A673 (cell line): ENCODE data around the gene FADS6. TPM values are rescaled to one million over a fixed set of nuclear protein-coding genes. Genes with fewer than 3 reads are reported as not detected.

Source experiments
- BruUV-seq: library from RNA; stranded (reverse); fragments of 400-500 nt; replicated peaks from 2 replicates; lab custom pipeline; 2021; lab: Mats Ljungman, UMichigan
- CTCF ChIA-PET: fragments of 300-600 bp; sonication (Branson Sonifier 250); formaldehyde crosslinking; loops from one replicate; lab custom pipeline; 2022; ENCODE audit warnings: antibody characterized with exemption; lab: Charles Lee
- POLR2A ChIA-PET: fragments of 300-600 bp; sonication (Branson Sonifier 250); formaldehyde crosslinking; loops from one replicate; lab custom pipeline; 2022; ENCODE audit warnings: antibody characterized with exemption; ENCODE audit not compliant: low non-redundant PET; lab: Charles Lee
- DNase-seq: peaks from one replicate; pipeline ENCODE4 v3.0.0-alpha.2; 2015; ENCODE audit warnings: low spot score
- H3K27ac ChIP-seq: fragments of 200-600 bp; sonication (generic); 2 replicates; pipeline ENCODE4 v1.5.1; 2016; ENCODE audit warnings: mixed run types, low read depth, mild to moderate bottlenecking, mixed read lengths, antibody characterized with exemption, low read length; ENCODE audit not compliant: poor library complexity, severe bottlenecking
- H3K27me3 ChIP-seq: fragments of 200-600 bp; sonication (generic); replicated peaks from 2 replicates; pipeline ENCODE4 v1.6.1; 2017; ENCODE audit warnings: mixed run types, low read depth, mild to moderate bottlenecking, mixed read lengths, antibody characterized with exemption, low read length; ENCODE audit not compliant: insufficient read depth, poor library complexity
- H3K36me3 ChIP-seq: fragments of 200-600 bp; sonication (generic); 2 replicates; pipeline ENCODE4 v1.6.1; 2016; ENCODE audit warnings: mixed run types, mild to moderate bottlenecking, mixed read lengths, antibody characterized with exemption, low read length; ENCODE audit not compliant: insufficient read depth, poor library complexity, severe bottlenecking
- H3K4me1 ChIP-seq: fragments of 200-600 bp; sonication (generic); 2 replicates; pipeline ENCODE4 v1.6.1; 2017; ENCODE audit warnings: mixed run types, mild to moderate bottlenecking, mixed read lengths, antibody characterized with exemption, low read length; ENCODE audit not compliant: insufficient read depth, poor library complexity, severe bottlenecking
- H3K4me3 ChIP-seq: fragments of 200-600 bp; sonication (generic); 2 replicates; pipeline ENCODE4 v1.5.1; 2016; ENCODE audit warnings: low read depth, mixed run types, mild to moderate bottlenecking, mixed read lengths, low read length; ENCODE audit not compliant: poor library complexity, severe bottlenecking
- H3K9me3 ChIP-seq: fragments of 200-600 bp; sonication (generic); 2 replicates; pipeline ENCODE4 v1.6.1; 2016; ENCODE audit warnings: mixed run types, low read depth, mild to moderate bottlenecking, mixed read lengths, antibody characterized with exemption, low read length; ENCODE audit not compliant: poor library complexity, severe bottlenecking
- CTCF ChIP-seq: fragments of 300-800, 200-600 bp; sonication (generic); conservative IDR thresholded peaks from 2 replicates; pipeline ENCODE4 v1.5.1; 2017; ENCODE audit warnings: low read depth, mild to moderate bottlenecking, antibody characterized with exemption, low read length, moderate library complexity, mixed read lengths
- EZH2 ChIP-seq: fragments of 200-600 bp; sonication (generic); IDR thresholded peaks from 2 replicates; pipeline ENCODE4 v1.6.1; 2017; ENCODE audit warnings: borderline replicate concordance, low read depth, mild to moderate bottlenecking, mixed read lengths, antibody characterized with exemption, low read length; ENCODE audit not compliant: poor library complexity, severe bottlenecking
- intact Hi-C: fragments of 100-400 bp; cut with micrococcal nuclease; formaldehyde crosslinking; loops from one replicate; pipeline ENCODE4 v1.10.0; 2022; ENCODE audit not compliant: unreplicated experiment
- total RNA-seq: library from RNA; stranded (reverse); gene quantifications from 2 replicates; pipeline ENCODE4 v1.2.3, GENCODE V29; 2021

FADS6 gene
- total RNA-seq, 1 experiment from 2014 or later, result not detected

DNA sequence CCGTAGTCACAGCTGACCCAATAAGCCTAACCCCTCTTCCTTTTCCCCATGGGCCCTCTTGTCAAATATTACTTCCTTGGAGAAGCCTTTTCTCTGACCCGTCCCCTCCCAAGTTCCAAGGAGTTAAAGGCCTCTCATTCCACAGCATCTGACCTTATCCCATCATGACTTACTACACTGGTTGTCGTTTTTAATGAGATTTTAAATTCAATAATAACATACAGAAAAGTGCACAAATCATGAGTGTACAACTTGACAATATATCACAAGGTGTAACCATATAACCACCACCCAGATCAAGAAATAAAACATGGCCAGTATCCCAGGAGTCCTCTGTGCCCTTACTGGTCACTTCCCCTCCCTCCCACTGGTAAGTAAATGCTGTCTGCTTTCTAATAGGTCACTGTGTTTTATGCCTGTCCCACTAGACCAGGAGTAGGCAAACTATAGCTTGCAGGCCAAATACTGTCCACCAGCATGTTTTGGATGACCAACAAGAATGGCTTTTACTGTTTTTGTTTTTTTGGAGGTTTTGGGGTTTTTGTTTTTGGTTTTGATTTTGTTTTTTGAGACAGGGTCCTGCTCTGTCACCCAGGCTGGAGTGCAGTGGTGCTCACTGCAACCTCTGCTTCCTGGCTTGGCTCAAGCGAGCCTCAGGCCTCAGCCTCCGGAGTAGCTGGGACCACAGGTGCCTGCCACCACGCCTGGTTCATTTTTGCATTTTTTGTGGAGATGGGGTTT, 19.4 kb downstream of the FADS6 start:
- Histone ChIP-seq H3K4me3 (peak overlapping the region; percentile 77), H3K27ac (peak overlapping the region; percentile 90), H3K4me1 (peaks cover 23% of the 10 kb centered on the region), H3K36me3 (no peaks in the 10 kb centered on the region), H3K27me3 (no peaks in the 10 kb centered on the region), H3K9me3 (no peaks in the 10 kb centered on the region)
- no peak for DNase-seq
- CTCF ChIA-PET, result interaction anchor here (0.8 to 1.5 kb wide), 3 partner anchors 87 to 130 kb away, joined by 3 to 5 read pairs (median 3); no protein-coding TSS in a partner anchor
- POLR2A ChIA-PET, result no interaction called here
- BruUV-seq, result no TSS peak
- TF ChIP-seq EZH2 (no peak), CTCF (no peak)
- intact Hi-C loops, result no loop called here

- POLR2A ChIA-PET, result interaction anchor here (0.5 to 1.2 kb wide), 5 partner anchors 80 to 583 kb away, joined by 3 to 12 read pairs (median 5); no protein-coding TSS in a partner anchor
- TF ChIP-seq CTCF (no peak), EZH2 (no peak)
- H3K4me3 ChIP-seq, result peak overlapping the region; percentile 77
- intact Hi-C loops, result no loop called here
- no peaks in the 10 kb centered on the region for H3K36me3 ChIP-seq
- peak; percentile 100 for DNase-seq
- H3K9me3 ChIP-seq, result no peaks in the 10 kb centered on the region
- CTCF ChIA-PET, result interaction anchor here (0.5 to 1.5 kb wide), 6 partner anchors 50 to 137 kb away, joined by 3 to 12 read pairs (median 4); partner anchors contain the start of gene CDR2L
- H3K27ac ChIP-seq, result peak overlapping the region; percentile 90
- no peaks in the 10 kb centered on the region for H3K27me3 ChIP-seq
- peaks cover 23% of the 10 kb centered on the region for H3K4me1 ChIP-seq
- BruUV-seq, result TSS peak; percentile 98
Observed at GRCh38 chr17:74873037-74873873, 20.2 kb downstream of the FADS6 start.

- intact Hi-C loops, result no loop called here
- peak within 1 kb of the TSS; percentile 90 for H3K27ac ChIP-seq
Observed at GRCh38 chr17:74872313-74873036, 21.0 kb downstream of the FADS6 start, which contains the start of gene FDXR. Gene FDXR, minus strand, starts transcription at chr17:74872994. Its CDS starts 50 bp downstream, at chr17:74872944.

More at GRCh38 chr17:74872313-74873036, 21.0 kb downstream of the FADS6 start, which contains the start of gene FDXR:
- DNase-seq, result peak; percentile 25
- ChIA-PET POLR2A (interaction anchor here (0.5 to 1.2 kb wide), 3 partner anchors 127 to 584 kb away, joined by 4 to 5 read pairs (median 5); no protein-coding TSS in a partner anchor), CTCF (interaction anchor here (0.5 to 1.5 kb wide), 5 partner anchors 49 to 136 kb away, joined by 3 to 12 read pairs (median 4); no protein-coding TSS in a partner anchor)
- peak within 1 kb of the TSS; percentile 77 for H3K4me3 ChIP-seq
- H3K27me3 ChIP-seq, result no peaks in the 10 kb centered on the region
- H3K9me3 ChIP-seq, result no peaks in the 10 kb centered on the region
- BruUV-seq, result no TSS peak
- no peaks in the 10 kb centered on the region for H3K36me3 ChIP-seq
- TF ChIP-seq EZH2 (no peak), CTCF (no peak)
- H3K4me1 ChIP-seq, result peaks cover 23% of the 10 kb centered on the region
